A673 (cell line): ENCODE measurements around the gene VTA1. TPM values are rescaled to one million over a fixed set of nuclear protein-coding genes. Genes with fewer than 3 reads are reported as not detected.

Experiments used
- BruUV-seq: library from RNA; stranded (reverse); fragments of 400-500 nt; replicated peaks from 2 replicates; lab custom pipeline; 2021; lab: Mats Ljungman, UMichigan
- CTCF ChIA-PET: fragments of 300-600 bp; sonication (Branson Sonifier 250); formaldehyde crosslinking; loops from one replicate; lab custom pipeline; 2022; ENCODE audit warnings: antibody characterized with exemption; lab: Charles Lee
- POLR2A ChIA-PET: fragments of 300-600 bp; sonication (Branson Sonifier 250); formaldehyde crosslinking; loops from one replicate; lab custom pipeline; 2022; ENCODE audit warnings: antibody characterized with exemption; ENCODE audit not compliant: low non-redundant PET; lab: Charles Lee
- DNase-seq: peaks from one replicate; pipeline ENCODE4 v3.0.0-alpha.2; 2015; ENCODE audit warnings: low spot score
- H3K27ac ChIP-seq: fragments of 200-600 bp; sonication (generic); 2 replicates; pipeline ENCODE4 v1.5.1; 2016; ENCODE audit warnings: mixed run types, low read depth, mild to moderate bottlenecking, mixed read lengths, antibody characterized with exemption, low read length; ENCODE audit not compliant: poor library complexity, severe bottlenecking
- H3K27me3 ChIP-seq: fragments of 200-600 bp; sonication (generic); replicated peaks from 2 replicates; pipeline ENCODE4 v1.6.1; 2017; ENCODE audit warnings: mixed run types, low read depth, mild to moderate bottlenecking, mixed read lengths, antibody characterized with exemption, low read length; ENCODE audit not compliant: insufficient read depth, poor library complexity
- H3K36me3 ChIP-seq: fragments of 200-600 bp; sonication (generic); 2 replicates; pipeline ENCODE4 v1.6.1; 2016; ENCODE audit warnings: mixed run types, mild to moderate bottlenecking, mixed read lengths, antibody characterized with exemption, low read length; ENCODE audit not compliant: insufficient read depth, poor library complexity, severe bottlenecking
- H3K4me1 ChIP-seq: fragments of 200-600 bp; sonication (generic); 2 replicates; pipeline ENCODE4 v1.6.1; 2017; ENCODE audit warnings: mixed run types, mild to moderate bottlenecking, mixed read lengths, antibody characterized with exemption, low read length; ENCODE audit not compliant: insufficient read depth, poor library complexity, severe bottlenecking
- H3K4me3 ChIP-seq: fragments of 200-600 bp; sonication (generic); 2 replicates; pipeline ENCODE4 v1.5.1; 2016; ENCODE audit warnings: low read depth, mixed run types, mild to moderate bottlenecking, mixed read lengths, low read length; ENCODE audit not compliant: poor library complexity, severe bottlenecking
- H3K9me3 ChIP-seq: fragments of 200-600 bp; sonication (generic); 2 replicates; pipeline ENCODE4 v1.6.1; 2016; ENCODE audit warnings: mixed run types, low read depth, mild to moderate bottlenecking, mixed read lengths, antibody characterized with exemption, low read length; ENCODE audit not compliant: poor library complexity, severe bottlenecking
- EZH2 ChIP-seq: fragments of 200-600 bp; sonication (generic); IDR thresholded peaks from 2 replicates; pipeline ENCODE4 v1.6.1; 2017; ENCODE audit warnings: borderline replicate concordance, low read depth, mild to moderate bottlenecking, mixed read lengths, antibody characterized with exemption, low read length; ENCODE audit not compliant: poor library complexity, severe bottlenecking
- intact Hi-C: fragments of 100-400 bp; cut with micrococcal nuclease; formaldehyde crosslinking; loops from one replicate; pipeline ENCODE4 v1.10.0; 2022; ENCODE audit not compliant: unreplicated experiment
- total RNA-seq: library from RNA; stranded (reverse); gene quantifications from 2 replicates; pipeline ENCODE4 v1.2.3, GENCODE V29; 2021
- TF ChIP-seq, protein P1 (sequence below): fragments of 300-800, 200-600 bp; sonication (generic); conservative IDR thresholded peaks from 2 replicates; pipeline ENCODE4 v1.5.1; 2017; ENCODE audit warnings: low read depth, mild to moderate bottlenecking, antibody characterized with exemption, low read length, moderate library complexity, mixed read lengths

Gene VTA1
- total RNA-seq, 1 experiment from 2014 or later = 75.4 TPM

- POLR2A ChIA-PET = no interaction called here
- CTCF ChIA-PET = no interaction called here
- no peak overlapping the region for H3K4me3 ChIP-seq
- DNase-seq = no peak
- no peaks in the 10 kb centered on the region for H3K36me3 ChIP-seq
- no peak overlapping the region for H3K27ac ChIP-seq
- intact Hi-C loops = no loop called here
- TF ChIP-seq EZH2 = no peak
- TF ChIP-seq, protein P1, sequence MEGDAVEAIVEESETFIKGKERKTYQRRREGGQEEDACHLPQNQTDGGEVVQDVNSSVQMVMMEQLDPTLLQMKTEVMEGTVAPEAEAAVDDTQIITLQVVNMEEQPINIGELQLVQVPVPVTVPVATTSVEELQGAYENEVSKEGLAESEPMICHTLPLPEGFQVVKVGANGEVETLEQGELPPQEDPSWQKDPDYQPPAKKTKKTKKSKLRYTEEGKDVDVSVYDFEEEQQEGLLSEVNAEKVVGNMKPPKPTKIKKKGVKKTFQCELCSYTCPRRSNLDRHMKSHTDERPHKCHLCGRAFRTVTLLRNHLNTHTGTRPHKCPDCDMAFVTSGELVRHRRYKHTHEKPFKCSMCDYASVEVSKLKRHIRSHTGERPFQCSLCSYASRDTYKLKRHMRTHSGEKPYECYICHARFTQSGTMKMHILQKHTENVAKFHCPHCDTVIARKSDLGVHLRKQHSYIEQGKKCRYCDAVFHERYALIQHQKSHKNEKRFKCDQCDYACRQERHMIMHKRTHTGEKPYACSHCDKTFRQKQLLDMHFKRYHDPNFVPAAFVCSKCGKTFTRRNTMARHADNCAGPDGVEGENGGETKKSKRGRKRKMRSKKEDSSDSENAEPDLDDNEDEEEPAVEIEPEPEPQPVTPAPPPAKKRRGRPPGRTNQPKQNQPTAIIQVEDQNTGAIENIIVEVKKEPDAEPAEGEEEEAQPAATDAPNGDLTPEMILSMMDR = no peak
- H3K9me3 ChIP-seq = no peaks in the 10 kb centered on the region
- no TSS peak for BruUV-seq
- H3K27me3 ChIP-seq = no peaks in the 10 kb centered on the region
- no peaks in the 10 kb centered on the region for H3K4me1 ChIP-seq
These were observed 108.7 kb downstream of the VTA1 start for GRCh38 chr6:142255785-142256184.

DNA sequence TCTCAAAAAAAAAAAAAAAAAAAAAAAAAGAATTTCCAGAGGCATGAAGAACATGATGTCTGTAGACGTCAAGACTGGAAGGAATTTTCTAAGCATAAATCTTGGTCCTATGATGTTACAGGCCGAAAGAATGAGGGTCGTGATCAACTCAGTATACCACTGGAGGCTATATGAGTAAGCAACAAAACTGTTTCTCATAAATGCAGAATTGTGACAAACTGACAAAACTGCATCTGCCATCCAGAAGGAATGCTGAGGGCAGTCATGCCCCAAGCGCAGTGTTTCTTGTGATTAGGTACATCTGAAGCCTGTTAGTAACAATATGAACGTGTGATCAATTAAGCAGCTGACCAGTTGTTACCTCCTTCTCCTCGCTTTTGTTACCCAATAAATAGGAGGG lies 111.2 kb downstream of the VTA1 start:
- Histone ChIP-seq H3K36me3 (no peaks in the 10 kb centered on the region), H3K9me3 (no peaks in the 10 kb centered on the region), H3K4me1 (no peaks in the 10 kb centered on the region), H3K4me3 (no peak overlapping the region), H3K27me3 (no peaks in the 10 kb centered on the region), H3K27ac (no peak overlapping the region)
- BruUV-seq = no TSS peak
- intact Hi-C loops = no loop called here
- ChIA-PET POLR2A (no interaction called here), CTCF (no interaction called here)
- TF ChIP-seq, protein P1 = no peak
- no peak for TF ChIP-seq EZH2
- no peak for DNase-seq

- POLR2A ChIA-PET = no interaction called here
- CTCF ChIA-PET = no interaction called here
- Histone ChIP-seq H3K36me3 (no peaks in the 10 kb centered on the region), H3K4me3 (no peak overlapping the region), H3K27ac (no peak overlapping the region), H3K4me1 (no peaks in the 10 kb centered on the region), H3K9me3 (no peaks in the 10 kb centered on the region), H3K27me3 (no peaks in the 10 kb centered on the region)
- DNase-seq = no peak
- intact Hi-C loops = no loop called here
- TF ChIP-seq, protein P1 = no peak
- TF ChIP-seq EZH2 = no peak
- no TSS peak for BruUV-seq
These were observed 111.7 kb downstream of the VTA1 start for GRCh38 chr6:142258757-142259156.
